K562 (cell line): ENCODE data around the gene PIANP. TPM values are rescaled to one million over a fixed set of nuclear protein-coding genes. Genes with fewer than 3 reads are reported as not detected.

Source experiments
- EHMT2 ChIP-seq: fragments of 450-650 bp; IDR thresholded peaks from 2 replicates; pipeline ENCODE4 v1.6.1; 2018; ENCODE audit warnings: antibody characterized with exemption
- EP400 ChIP-seq: fragments of 450-650 bp; IDR thresholded peaks from 2 replicates; pipeline ENCODE4 v1.6.1; 2017; ENCODE audit warnings: antibody characterized with exemption, mild to moderate bottlenecking, moderate library complexity
- MAFF ChIP-seq: IDR thresholded peaks from 2 replicates; pipeline ENCODE4 v1.6.1; 2012; ENCODE audit warnings: low read length, improper control_type of control experiment
- MYC ChIP-seq, 2 experiments: fragments of 250-450 bp in 1 of 2; sonication (Bioruptor Pico) in 1 of 2; IDR thresholded peaks; 2 replicates each; pipeline versions ENCODE4 v1.5.1 to v1.6.1; 2012 to 2021; ENCODE audit warnings: low read depth in 2 of 2, borderline replicate concordance in 1 of 2, improper control_type of control experiment in 1 of 2, low read length in 1 of 2, mild to moderate bottlenecking in 1 of 2, moderate library complexity in 1 of 2
- NFATC3 ChIP-seq: fragments of 450-650 bp; IDR thresholded peaks from 2 replicates; pipeline ENCODE4 v1.6.1; 2017; ENCODE audit warnings: mild to moderate bottlenecking
- NR1H2 ChIP-seq: sonication (generic); formaldehyde crosslinking; IDR thresholded peaks from 2 replicates; pipeline ENCODE4 v1.4.0; 2020; ENCODE audit warnings: mild to moderate bottlenecking, missing genetic modification reagents
- NR2C2 ChIP-seq, 2 experiments: fragments of 200-800 bp in 1 of 2; sonication (Bioruptor generic) in 1 of 2; sonication (generic) in 1 of 2; formaldehyde crosslinking in 1 of 2; IDR thresholded peaks; 2 replicates each; pipeline versions ENCODE4 v1.6.1 to v1.8.0; 2016 to 2022; ENCODE audit warnings: mild to moderate bottlenecking in 1 of 2, missing compliant biosample characterization in 1 of 2, missing genetic modification characterization in 1 of 2, missing genetic modification reagents in 1 of 2
- POLR2A ChIP-seq: fragments of 450-650 bp; conservative IDR thresholded peaks from 2 replicates; pipeline ENCODE4 v1.6.1; 2016
- POLR2B ChIP-seq: fragments of 450-650 bp; IDR thresholded peaks from 2 replicates; pipeline ENCODE4 v1.6.1; 2018; ENCODE audit warnings: low read depth; ENCODE audit not compliant: partially characterized antibody
- POLR3A ChIP-seq: IDR thresholded peaks from 2 replicates; pipeline ENCODE4 v1.6.1; 2011; ENCODE audit warnings: borderline replicate concordance, mild to moderate bottlenecking, moderate library complexity; ENCODE audit not compliant: insufficient read length, insufficient read depth; ENCODE audit errors: extremely low read depth
- SAFB ChIP-seq: fragments of 200-400 bp; formaldehyde crosslinking; IDR thresholded peaks from 2 replicates; pipeline ENCODE4 v1.6.1; 2017; ENCODE audit warnings: low read depth, low read length, borderline replicate concordance
- SUPT5H ChIP-seq: fragments of 450-650 bp; IDR thresholded peaks from 2 replicates; pipeline ENCODE4 v1.6.1; 2016
- TAF15 ChIP-seq: fragments of 200-400 bp; formaldehyde crosslinking; IDR thresholded peaks from 2 replicates; pipeline ENCODE4 v1.6.1; 2017; ENCODE audit warnings: mild to moderate bottlenecking, low read depth, low read length, moderate library complexity
- TBP ChIP-seq: optimal IDR thresholded peaks from 2 replicates; pipeline ENCODE3; 2011; ENCODE audit warnings: low read depth, low read length, improper control_type of control experiment
- U2AF2 ChIP-seq: fragments of 200-400 bp; formaldehyde crosslinking; optimal IDR thresholded peaks from 2 replicates; pipeline ENCODE3; 2017; ENCODE audit warnings: low read depth, mild to moderate bottlenecking, low read length
- ZC3H8 ChIP-seq: fragments of 450-650 bp; IDR thresholded peaks from 2 replicates; pipeline ENCODE4 v1.6.1; 2017
- ZNF717 ChIP-seq: fragments of 250-450 bp; sonication (Bioruptor Pico); IDR thresholded peaks from 2 replicates; pipeline ENCODE4 v1.5.0; 2021
- ZNF778 ChIP-seq: fragments of 450-650 bp; formaldehyde crosslinking; IDR thresholded peaks from 2 replicates; pipeline ENCODE4 v1.4.0; 2020; ENCODE audit warnings: mild to moderate bottlenecking, moderate library complexity
- polyA plus RNA-seq, 8 experiments: library from polyadenylated mRNA; depleted of rRNA in 4 of 8; stranded (reverse) in 5 of 8; unstranded in 3 of 8; fragments of >200 nt; fragmentation: Nextera tagmentation in 2 of 8; fragmentation: Illumina TruSeq in 1 of 8; extraction: Ambion mirVana in 2 of 8; extraction: Trizol in 1 of 8; gene quantifications; 2 replicates each; pipeline versions ENCODE4 v1.2.1 to v1.2.3, GENCODE V29; 2011 to 2014; ENCODE audit warnings: inconsistent platforms in 1 of 8, missing spikeins in 1 of 8
- total RNA-seq, 7 experiments: library from RNA; depleted of rRNA in 6 of 7; stranded (reverse); fragments of >200 nt in 6 of 7; fragmentation: Illumina TruSeq in 2 of 7; extraction: Trizol in 2 of 7; gene quantifications; 2 replicates each; pipeline versions ENCODE4 v1.2.1 to v1.2.3, GENCODE V29; 2011 to 2021; ENCODE audit warnings: low replicate concordance in 1 of 7
- TF ChIP-seq, protein P1 (sequence below): fragments of 250-450 bp; sonication (Bioruptor Pico); IDR thresholded peaks from 2 replicates; pipeline ENCODE4 v1.8.0; 2021; ENCODE audit warnings: mild to moderate bottlenecking, moderate library complexity
- TF ChIP-seq, protein P2 (sequence below): sonication (generic); formaldehyde crosslinking; IDR thresholded peaks from 2 replicates; pipeline ENCODE4 v1.8.0; 2022; ENCODE audit warnings: mild to moderate bottlenecking, missing genetic modification reagents
- TF ChIP-seq, protein P3 (sequence below): sonication (generic); formaldehyde crosslinking; IDR thresholded peaks from 2 replicates; pipeline ENCODE4 v1.8.1; 2023; ENCODE audit warnings: missing genetic modification reagents, mild to moderate bottlenecking, borderline replicate concordance
- TF ChIP-seq, protein P4 (sequence below): fragments of 250-450 bp; sonication (Bioruptor Pico); IDR thresholded peaks from 2 replicates; pipeline ENCODE4 v1.5.0; 2020; ENCODE audit warnings: mild to moderate bottlenecking

Gene PIANP
- total and polyA plus RNA-seq, 9 of the 15 experiments (the other 6 are each of a cell fraction or from before 2014, with no cell fraction given): 0.07 TPM; not detected in 8

DNA sequence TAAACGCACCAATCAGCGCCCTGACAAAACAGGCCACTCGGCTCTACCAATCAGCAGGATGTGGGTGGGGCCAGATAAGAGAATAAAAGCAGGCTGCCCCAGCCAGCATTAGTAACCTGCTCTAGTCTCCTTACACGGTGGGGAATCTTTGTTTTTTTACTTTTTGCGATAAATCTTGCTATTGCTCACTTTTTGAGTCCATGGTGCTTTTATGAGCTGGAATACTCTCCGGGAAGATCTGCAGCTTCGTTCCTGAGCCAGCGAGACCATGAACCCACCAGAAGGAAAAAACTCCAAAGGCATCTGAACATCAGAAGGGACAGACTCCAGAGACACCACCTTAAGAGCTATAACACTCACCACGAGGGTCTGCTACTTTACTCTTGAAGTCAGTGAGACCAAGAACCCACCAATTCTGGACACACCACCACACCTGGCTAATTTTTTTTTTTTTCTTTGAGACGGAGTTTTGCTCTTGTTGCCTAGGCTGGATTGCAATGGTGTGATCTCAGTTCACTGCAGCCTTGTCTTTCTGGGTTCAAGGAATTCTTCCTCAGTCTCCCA is 16.3 kb upstream of the PIANP start (continued):
- TF ChIP-seq NFATC3 (no peak), U2AF2 (no peak), ZNF778 (no peak), EP400 (no peak), TAF15 (no peak), SAFB (no peak), EHMT2 (no peak), POLR2A (peak; percentile 86), POLR3A (no peak), ZNF717 (CRISPR knock-in tag) (no peak), NR1H2 (no peak), SUPT5H (peak; percentile 77), TBP (peak; percentile 56), MAFF (no peak), MYC (IDR thresholded peaks at IDR 0.05; ENCODE audit: low read depth, low read length) (no peak), MYC (CRISPR knock-in tag; IDR thresholded peaks at IDR 0.05; ENCODE audit: borderline replicate concordance, low read depth) (no peak), NR2C2 (CRISPR knock-in tag; IDR thresholded peaks at IDR 0.05) (no peak), NR2C2 (tag; IDR thresholded peaks at IDR 0.05) (no peak), POLR2B (peak; percentile 55), ZC3H8 (no peak)
- TF ChIP-seq, protein P1, sequence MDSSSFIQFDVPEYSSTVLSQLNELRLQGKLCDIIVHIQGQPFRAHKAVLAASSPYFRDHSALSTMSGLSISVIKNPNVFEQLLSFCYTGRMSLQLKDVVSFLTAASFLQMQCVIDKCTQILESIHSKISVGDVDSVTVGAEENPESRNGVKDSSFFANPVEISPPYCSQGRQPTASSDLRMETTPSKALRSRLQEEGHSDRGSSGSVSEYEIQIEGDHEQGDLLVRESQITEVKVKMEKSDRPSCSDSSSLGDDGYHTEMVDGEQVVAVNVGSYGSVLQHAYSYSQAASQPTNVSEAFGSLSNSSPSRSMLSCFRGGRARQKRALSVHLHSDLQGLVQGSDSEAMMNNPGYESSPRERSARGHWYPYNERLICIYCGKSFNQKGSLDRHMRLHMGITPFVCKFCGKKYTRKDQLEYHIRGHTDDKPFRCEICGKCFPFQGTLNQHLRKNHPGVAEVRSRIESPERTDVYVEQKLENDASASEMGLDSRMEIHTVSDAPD (CRISPR knock-in tag): no peak
- TF ChIP-seq, protein P2, sequence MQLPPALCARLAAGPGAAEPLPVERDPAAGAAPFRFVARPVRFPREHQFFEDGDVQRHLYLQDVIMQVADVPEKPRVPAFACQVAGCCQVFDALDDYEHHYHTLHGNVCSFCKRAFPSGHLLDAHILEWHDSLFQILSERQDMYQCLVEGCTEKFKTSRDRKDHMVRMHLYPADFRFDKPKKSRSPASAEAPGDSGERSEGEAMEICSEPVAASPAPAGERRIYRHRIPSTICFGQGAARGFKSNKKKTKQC: no peak
- TF ChIP-seq, protein P3, sequence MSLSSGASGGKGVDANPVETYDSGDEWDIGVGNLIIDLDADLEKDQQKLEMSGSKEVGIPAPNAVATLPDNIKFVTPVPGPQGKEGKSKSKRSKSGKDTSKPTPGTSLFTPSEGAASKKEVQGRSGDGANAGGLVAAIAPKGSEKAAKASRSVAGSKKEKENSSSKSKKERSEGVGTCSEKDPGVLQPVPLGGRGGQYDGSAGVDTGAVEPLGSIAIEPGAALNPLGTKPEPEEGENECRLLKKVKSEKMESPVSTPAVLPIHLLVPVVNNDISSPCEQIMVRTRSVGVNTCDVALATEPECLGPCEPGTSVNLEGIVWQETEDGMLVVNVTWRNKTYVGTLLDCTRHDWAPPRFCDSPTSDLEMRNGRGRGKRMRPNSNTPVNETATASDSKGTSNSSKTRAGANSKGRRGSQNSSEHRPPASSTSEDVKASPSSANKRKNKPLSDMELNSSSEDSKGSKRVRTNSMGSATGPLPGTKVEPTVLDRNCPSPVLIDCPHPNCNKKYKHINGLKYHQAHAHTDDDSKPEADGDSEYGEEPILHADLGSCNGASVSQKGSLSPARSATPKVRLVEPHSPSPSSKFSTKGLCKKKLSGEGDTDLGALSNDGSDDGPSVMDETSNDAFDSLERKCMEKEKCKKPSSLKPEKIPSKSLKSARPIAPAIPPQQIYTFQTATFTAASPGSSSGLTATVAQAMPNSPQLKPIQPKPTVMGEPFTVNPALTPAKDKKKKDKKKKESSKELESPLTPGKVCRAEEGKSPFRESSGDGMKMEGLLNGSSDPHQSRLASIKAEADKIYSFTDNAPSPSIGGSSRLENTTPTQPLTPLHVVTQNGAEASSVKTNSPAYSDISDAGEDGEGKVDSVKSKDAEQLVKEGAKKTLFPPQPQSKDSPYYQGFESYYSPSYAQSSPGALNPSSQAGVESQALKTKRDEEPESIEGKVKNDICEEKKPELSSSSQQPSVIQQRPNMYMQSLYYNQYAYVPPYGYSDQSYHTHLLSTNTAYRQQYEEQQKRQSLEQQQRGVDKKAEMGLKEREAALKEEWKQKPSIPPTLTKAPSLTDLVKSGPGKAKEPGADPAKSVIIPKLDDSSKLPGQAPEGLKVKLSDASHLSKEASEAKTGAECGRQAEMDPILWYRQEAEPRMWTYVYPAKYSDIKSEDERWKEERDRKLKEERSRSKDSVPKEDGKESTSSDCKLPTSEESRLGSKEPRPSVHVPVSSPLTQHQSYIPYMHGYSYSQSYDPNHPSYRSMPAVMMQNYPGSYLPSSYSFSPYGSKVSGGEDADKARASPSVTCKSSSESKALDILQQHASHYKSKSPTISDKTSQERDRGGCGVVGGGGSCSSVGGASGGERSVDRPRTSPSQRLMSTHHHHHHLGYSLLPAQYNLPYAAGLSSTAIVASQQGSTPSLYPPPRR (CRISPR knock-in tag): no peak
- TF ChIP-seq, protein P4, sequence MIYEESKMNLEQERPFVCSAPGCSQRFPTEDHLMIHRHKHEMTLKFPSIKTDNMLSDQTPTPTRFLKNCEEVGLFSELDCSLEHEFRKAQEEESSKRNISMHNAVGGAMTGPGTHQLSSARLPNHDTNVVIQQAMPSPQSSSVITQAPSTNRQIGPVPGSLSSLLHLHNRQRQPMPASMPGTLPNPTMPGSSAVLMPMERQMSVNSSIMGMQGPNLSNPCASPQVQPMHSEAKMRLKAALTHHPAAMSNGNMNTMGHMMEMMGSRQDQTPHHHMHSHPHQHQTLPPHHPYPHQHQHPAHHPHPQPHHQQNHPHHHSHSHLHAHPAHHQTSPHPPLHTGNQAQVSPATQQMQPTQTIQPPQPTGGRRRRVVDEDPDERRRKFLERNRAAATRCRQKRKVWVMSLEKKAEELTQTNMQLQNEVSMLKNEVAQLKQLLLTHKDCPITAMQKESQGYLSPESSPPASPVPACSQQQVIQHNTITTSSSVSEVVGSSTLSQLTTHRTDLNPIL: no peak
